SJCRH30 (cell line): ENCODE results near the gene HBZ. TPM values are rescaled to one million over a fixed set of nuclear protein-coding genes. Genes with fewer than 3 reads are reported as not detected.
"Not testable (repeated sequence)": the region's sequence is repeated elsewhere in the genome, so short reads cannot be mapped to it uniquely, and the experiment has no call there.

ENCODE experiments used
- DNase-seq, 2 experiments: peaks; one replicate each; pipeline ENCODE4 v3.0.0-alpha.2; 2015 to 2020
- H3K27ac ChIP-seq: fragments of 250-450 bp; sonication (Bioruptor Pico); 2 replicates; pipeline ENCODE4 v1.5.1; 2020; ENCODE audit warnings: mild to moderate bottlenecking, moderate library complexity
- H3K27me3 ChIP-seq: fragments of 250-450 bp; sonication (Bioruptor Pico); 2 replicates; pipeline ENCODE4 v1.5.1; 2020; ENCODE audit warnings: mild to moderate bottlenecking, moderate library complexity
- H3K36me3 ChIP-seq: fragments of 250-450 bp; sonication (Bioruptor Pico); 2 replicates; pipeline ENCODE4 v1.5.1; 2020; ENCODE audit warnings: mild to moderate bottlenecking, moderate library complexity
- H3K4me1 ChIP-seq: fragments of 250-450 bp; sonication (Bioruptor Pico); 2 replicates; pipeline ENCODE4 v1.5.1; 2020; ENCODE audit warnings: mild to moderate bottlenecking, moderate library complexity
- H3K4me3 ChIP-seq: fragments of 250-450 bp; sonication (Bioruptor Pico); 2 replicates; pipeline ENCODE4 v1.5.1; 2020; ENCODE audit warnings: mild to moderate bottlenecking, moderate library complexity
- H3K9me3 ChIP-seq: fragments of 250-450 bp; sonication (Bioruptor Pico); replicated peaks from 2 replicates; pipeline ENCODE4 v1.5.1; 2020; ENCODE audit warnings: mild to moderate bottlenecking, moderate library complexity
- total RNA-seq: library from RNA; depleted of rRNA; stranded (reverse); fragments of >200 nt; shearing (Covaris generic); gene quantifications from 2 replicates; pipeline ENCODE4 v1.2.3, GENCODE V29; 2014

Gene HBZ
- total RNA-seq, 1 experiment from 2014 or later, result not detected

- no peak overlapping the region for H3K4me3 ChIP-seq
- no peak for DNase-seq
- H3K27ac ChIP-seq, result no peak overlapping the region
- no peaks in the 10 kb centered on the region for H3K9me3 ChIP-seq
- no peaks in the 10 kb centered on the region for H3K4me1 ChIP-seq
- H3K27me3 ChIP-seq, result no peaks in the 10 kb centered on the region
- no peaks in the 10 kb centered on the region for H3K36me3 ChIP-seq
Measured at GRCh38 chr16:122361-122760, 30.1 kb upstream of the HBZ start.

GRCh38 chr16:123558-124350 is 28.7 kb upstream of the HBZ start:
- DNase-seq, H3K27me3 ChIP-seq, H3K4me1 ChIP-seq, H3K27ac ChIP-seq, H3K4me3 ChIP-seq, H3K9me3 ChIP-seq, H3K36me3 ChIP-seq: not testable (repeated sequence)

GRCh38 chr16:125011-125410 is 27.4 kb upstream of the HBZ start:
- Histone ChIP-seq H3K4me1 (no peaks in the 10 kb centered on the region), H3K27me3 (no peaks in the 10 kb centered on the region), H3K27ac (no peak overlapping the region), H3K4me3 (no peak overlapping the region), H3K36me3 (no peaks in the 10 kb centered on the region), H3K9me3 (no peaks in the 10 kb centered on the region)
- no peak for DNase-seq

- no peaks in the 10 kb centered on the region for H3K27me3 ChIP-seq
- H3K4me3 ChIP-seq, result no peak overlapping the region
- DNase-seq, result no peak
- H3K4me1 ChIP-seq, result no peaks in the 10 kb centered on the region
- no peaks in the 10 kb centered on the region for H3K9me3 ChIP-seq
- no peaks in the 10 kb centered on the region for H3K36me3 ChIP-seq
- H3K27ac ChIP-seq, result no peak overlapping the region
Measured at GRCh38 chr16:129075-129474, 23.4 kb upstream of the HBZ start.

- Histone ChIP-seq H3K4me3 (no peak overlapping the region), H3K27me3 (no peaks in the 10 kb centered on the region), H3K36me3 (no peaks in the 10 kb centered on the region), H3K9me3 (no peaks in the 10 kb centered on the region), H3K4me1 (no peaks in the 10 kb centered on the region), H3K27ac (no peak overlapping the region)
- DNase-seq, result no peak
Measured at GRCh38 chr16:130533-131173, 21.8 kb upstream of the HBZ start.

GRCh38 chr16:132120-132519 is 20.3 kb upstream of the HBZ start:
- H3K9me3 ChIP-seq, result no peaks in the 10 kb centered on the region
- no peak overlapping the region for H3K4me3 ChIP-seq
- no peaks in the 10 kb centered on the region for H3K4me1 ChIP-seq
- H3K36me3 ChIP-seq, result no peaks in the 10 kb centered on the region
- no peaks in the 10 kb centered on the region for H3K27me3 ChIP-seq
- H3K27ac ChIP-seq, result no peak overlapping the region
- no peak for DNase-seq

GRCh38 chr16:133716-134115 is 18.7 kb upstream of the HBZ start:
- Histone ChIP-seq H3K9me3 (no peaks in the 10 kb centered on the region), H3K4me1 (no peaks in the 10 kb centered on the region), H3K27me3 (no peaks in the 10 kb centered on the region), H3K36me3 (no peaks in the 10 kb centered on the region), H3K4me3 (no peak overlapping the region), H3K27ac (no peak overlapping the region)
- DNase-seq, result no peak

GRCh38 chr16:138049-138417 is 14.4 kb upstream of the HBZ start:
- Histone ChIP-seq H3K27me3 (no peaks in the 10 kb centered on the region), H3K27ac (peak overlapping the region; percentile 52), H3K4me1 (no peaks in the 10 kb centered on the region), H3K9me3 (no peaks in the 10 kb centered on the region), H3K36me3 (no peaks in the 10 kb centered on the region), H3K4me3 (peak overlapping the region; percentile 70)
- peak; percentile 27 to 44 for DNase-seq

GRCh38 chr16:140175-140857 is 12.1 kb upstream of the HBZ start:
- Histone ChIP-seq H3K27me3 (no peaks in the 10 kb centered on the region), H3K9me3 (no peaks in the 10 kb centered on the region), H3K36me3 (no peaks in the 10 kb centered on the region), H3K27ac (no peak overlapping the region), H3K4me1 (no peaks in the 10 kb centered on the region), H3K4me3 (no peak overlapping the region)
- no peak for DNase-seq

- Histone ChIP-seq H3K27me3 (no peaks in the 10 kb centered on the region), H3K36me3 (no peaks in the 10 kb centered on the region), H3K27ac (no peak overlapping the region), H3K4me1 (no peaks in the 10 kb centered on the region), H3K4me3 (no peak overlapping the region), H3K9me3 (no peaks in the 10 kb centered on the region)
- DNase-seq, result no peak
Measured at GRCh38 chr16:142405-142967, 10.0 kb upstream of the HBZ start.

GRCh38 chr16:143047-143446 is 9.4 kb upstream of the HBZ start:
- Histone ChIP-seq H3K36me3 (no peaks in the 10 kb centered on the region), H3K27ac (no peak overlapping the region), H3K4me1 (no peaks in the 10 kb centered on the region), H3K27me3 (no peaks in the 10 kb centered on the region), H3K4me3 (no peak overlapping the region), H3K9me3 (no peaks in the 10 kb centered on the region)
- DNase-seq, result no peak

GRCh38 chr16:143456-143855 is 9.0 kb upstream of the HBZ start:
- no peak for DNase-seq
- no peak overlapping the region for H3K27ac ChIP-seq

GRCh38 chr16:144797-145252 is 7.6 kb upstream of the HBZ start:
- Histone ChIP-seq H3K36me3 (no peaks in the 10 kb centered on the region), H3K27ac (no peak overlapping the region), H3K27me3 (no peaks in the 10 kb centered on the region)

More at GRCh38 chr16:143456-143855, 9.0 kb upstream of the HBZ start:
- Histone ChIP-seq H3K9me3 (no peaks in the 10 kb centered on the region), H3K36me3 (no peaks in the 10 kb centered on the region), H3K27me3 (no peaks in the 10 kb centered on the region), H3K4me3 (no peak overlapping the region), H3K4me1 (no peaks in the 10 kb centered on the region)

GRCh38 chr16:146646-147045 is 5.8 kb upstream of the HBZ start:
- no peak overlapping the region for H3K27ac ChIP-seq
- no peak for DNase-seq
- no peaks in the 10 kb centered on the region for H3K27me3 ChIP-seq
- H3K36me3 ChIP-seq, result no peaks in the 10 kb centered on the region
- H3K9me3 ChIP-seq, result no peaks in the 10 kb centered on the region
- H3K4me3 ChIP-seq, result no peak overlapping the region
- H3K4me1 ChIP-seq, result peaks cover 5% of the 10 kb centered on the region; the same call in 1 of the 2 replicates

More at GRCh38 chr16:144797-145252, 7.6 kb upstream of the HBZ start:
- DNase-seq, result no peak
- H3K4me1 ChIP-seq, result peaks cover 5% of the 10 kb centered on the region; the same call in 1 of the 2 replicates
- H3K9me3 ChIP-seq, result no peaks in the 10 kb centered on the region
- H3K4me3 ChIP-seq, result no peak overlapping the region
